ENCODE data around the gene LPP.

The LPP gene

GRCh38 chr3:188916934-188917401 lies 763.0 kb downstream of the LPP start:
- DNase-seq: no peak

DNA sequence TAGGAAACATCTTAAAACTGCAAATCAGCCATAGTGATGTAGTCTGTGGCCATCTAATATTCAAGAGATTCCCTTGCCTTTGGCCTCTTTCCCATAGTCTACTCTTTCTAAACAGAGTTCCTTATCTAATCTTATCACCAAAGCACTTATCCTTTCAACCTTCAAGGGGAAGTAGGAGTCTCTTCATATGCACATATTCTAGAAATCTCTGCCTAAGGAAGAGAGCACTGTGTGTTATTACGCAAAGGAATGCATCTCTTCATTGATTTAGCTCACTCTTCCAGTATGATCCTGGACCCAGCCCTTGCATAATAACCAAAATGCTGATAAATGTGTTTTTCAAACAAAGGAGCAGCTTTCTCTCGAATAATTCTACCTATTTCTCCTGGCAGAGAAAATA lies 764.1 kb downstream of the LPP start:
- no peak for DNase-seq

DNA sequence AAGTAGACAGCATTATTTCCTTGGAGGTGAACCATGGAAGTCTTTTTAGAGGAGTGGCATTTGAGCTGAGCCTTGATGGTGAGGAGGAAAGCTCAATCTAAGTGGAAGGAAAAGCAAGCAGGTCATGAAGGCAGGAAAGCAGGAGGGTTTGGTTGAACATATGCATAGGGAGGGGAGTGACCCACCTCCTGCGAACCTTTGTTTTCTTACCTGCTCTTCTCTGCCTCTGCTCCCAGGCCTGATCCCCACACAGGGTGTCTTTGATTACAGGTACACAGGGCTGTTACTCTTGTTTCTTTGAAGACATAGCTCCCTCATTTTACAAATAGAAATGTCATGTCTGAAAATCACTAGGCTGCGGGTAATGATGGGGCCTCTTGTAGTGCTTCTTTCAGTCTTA lies 769.7 kb downstream of the LPP start:
- DNase-seq: no peak

DNA sequence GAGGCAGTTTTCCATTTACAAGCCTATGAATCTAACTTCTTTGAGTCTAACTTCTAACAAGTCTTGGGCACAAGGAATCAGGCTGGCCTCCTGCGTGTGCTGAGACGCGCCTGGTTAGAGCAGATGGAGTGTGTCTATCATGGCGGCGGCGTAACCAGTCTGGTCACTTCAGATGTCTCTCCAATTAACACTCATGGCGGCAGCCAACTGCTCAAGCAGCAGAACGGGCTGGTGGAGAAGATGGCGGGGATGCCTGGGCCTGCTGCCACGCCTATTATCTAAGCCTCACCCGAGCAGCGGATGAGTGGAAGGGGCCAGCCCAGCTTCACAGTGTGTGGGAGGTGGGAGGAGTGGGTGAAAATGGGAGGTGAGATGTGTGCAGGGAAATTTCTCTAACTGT lies 771.4 kb downstream of the LPP start:
- DNase-seq: no peak

- DNase-seq: no peak
These were observed 772.2 kb downstream of the LPP start for GRCh38 chr3:188926111-188926510.

- DNase-seq: no peak
These were observed 773.0 kb downstream of the LPP start for GRCh38 chr3:188926741-188927511.

DNA sequence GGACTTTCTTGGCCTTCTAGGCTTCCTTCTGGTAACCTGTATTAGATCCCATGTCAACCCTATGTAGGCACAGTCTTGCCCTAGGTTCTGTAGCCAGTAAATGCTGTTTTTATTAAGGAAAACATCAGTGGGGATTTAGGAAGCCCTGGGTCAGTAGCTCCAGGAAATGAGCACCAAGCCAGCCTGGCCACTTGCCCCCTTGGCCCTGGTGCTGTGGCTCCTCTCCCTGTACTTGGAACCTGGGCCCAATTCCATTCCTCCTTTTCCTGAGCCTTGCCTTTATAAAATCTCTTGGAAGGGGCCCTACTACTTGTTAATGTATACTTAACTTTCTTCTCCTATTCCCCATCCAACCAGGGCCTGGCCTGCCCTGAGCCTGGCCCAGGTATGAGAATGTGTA lies 774.0 kb downstream of the LPP start:
- DNase-seq: no peak

DNA sequence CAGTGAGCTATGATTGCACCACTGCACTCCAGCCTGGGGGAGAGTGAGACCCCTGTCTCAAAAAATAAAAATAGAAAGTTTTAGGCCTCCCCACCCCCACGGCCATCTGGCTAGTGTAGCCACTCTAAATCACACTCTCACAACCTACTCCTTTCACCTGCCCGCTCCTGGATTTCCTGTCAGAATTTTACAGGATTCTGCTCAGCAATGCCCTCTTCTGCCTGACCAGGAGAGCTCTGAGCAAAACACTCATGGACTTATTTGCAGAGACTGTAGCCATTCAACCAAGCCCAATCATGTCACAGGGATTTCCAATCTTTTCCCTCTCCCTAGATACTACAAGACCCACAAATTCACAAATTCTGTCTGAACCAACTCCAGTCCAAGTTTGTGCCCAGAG lies 775.2 kb downstream of the LPP start:
- peak; percentile 29 for DNase-seq

DNA sequence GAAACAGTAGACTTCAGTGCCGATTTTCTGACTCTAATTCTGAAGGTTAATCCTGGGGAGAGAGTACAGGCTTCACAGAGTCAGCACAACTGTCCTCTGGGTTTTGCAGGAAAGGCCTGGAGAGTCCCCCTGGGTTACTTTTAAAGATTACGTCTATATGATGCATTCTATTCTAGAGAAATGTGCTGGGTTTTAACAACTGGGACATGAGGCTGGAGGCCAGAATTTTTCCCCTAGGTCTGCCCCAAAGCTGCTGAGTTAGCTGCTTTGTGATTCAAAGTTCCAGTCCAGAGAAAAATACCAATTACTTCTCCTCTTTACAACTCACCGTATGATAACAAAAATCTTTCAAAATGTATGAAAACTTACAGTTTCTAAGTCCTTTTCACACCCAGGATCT lies 777.1 kb downstream of the LPP start:
- DNase-seq: no peak

- DNase-seq: peak; percentile 52
These were observed 777.6 kb downstream of the LPP start for GRCh38 chr3:188931531-188931930.

GRCh38 chr3:188934989-188935388 lies 781.0 kb downstream of the LPP start:
- no peak for DNase-seq

DNA sequence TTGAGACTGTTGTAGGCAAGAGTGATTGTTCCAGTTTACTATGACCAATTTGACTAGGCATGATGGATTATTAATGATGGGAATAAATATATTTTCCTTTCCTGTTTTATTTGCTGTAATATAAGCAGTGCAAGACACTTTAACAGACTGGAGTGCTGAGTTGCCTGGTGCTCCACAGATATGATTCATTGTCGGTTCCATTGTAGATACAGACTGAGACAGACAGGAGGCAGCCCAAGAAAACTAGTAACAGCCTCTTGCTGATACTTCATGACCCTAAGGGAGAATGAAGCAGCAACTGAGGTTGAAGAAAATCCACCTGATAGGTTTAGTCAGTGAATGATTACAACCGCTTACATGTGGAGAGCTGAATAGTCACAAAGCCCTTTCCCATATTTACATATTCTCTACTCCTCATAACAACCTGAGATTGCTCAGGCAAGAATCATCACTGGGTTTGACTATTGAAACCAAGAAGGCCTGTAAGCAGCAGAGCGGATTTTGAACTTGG lies 782.7 kb downstream of the LPP start:
- DNase-seq: no peak

GRCh38 chr3:188937389-188937788 lies 783.4 kb downstream of the LPP start:
- DNase-seq: no peak

DNA sequence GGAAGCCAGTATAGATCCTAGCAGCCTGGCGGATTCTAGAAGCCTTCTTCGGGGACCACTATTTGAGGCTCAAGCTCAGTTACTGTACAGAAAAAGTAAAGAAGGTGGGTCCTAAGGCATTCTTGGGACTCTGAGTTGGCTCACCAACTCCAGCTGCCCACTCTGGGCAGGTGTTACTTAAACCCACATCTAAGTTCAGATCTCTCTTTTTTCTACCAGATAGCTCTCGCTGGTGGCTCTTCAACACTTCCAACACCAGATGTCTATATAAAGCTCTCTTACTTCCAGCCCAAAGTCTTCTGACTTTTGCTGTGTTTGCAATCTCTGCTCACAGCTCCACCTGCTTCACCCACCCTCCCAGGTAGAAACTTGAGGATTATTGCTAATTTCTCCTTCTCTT lies 785.0 kb downstream of the LPP start:
- no peak for DNase-seq

DNA sequence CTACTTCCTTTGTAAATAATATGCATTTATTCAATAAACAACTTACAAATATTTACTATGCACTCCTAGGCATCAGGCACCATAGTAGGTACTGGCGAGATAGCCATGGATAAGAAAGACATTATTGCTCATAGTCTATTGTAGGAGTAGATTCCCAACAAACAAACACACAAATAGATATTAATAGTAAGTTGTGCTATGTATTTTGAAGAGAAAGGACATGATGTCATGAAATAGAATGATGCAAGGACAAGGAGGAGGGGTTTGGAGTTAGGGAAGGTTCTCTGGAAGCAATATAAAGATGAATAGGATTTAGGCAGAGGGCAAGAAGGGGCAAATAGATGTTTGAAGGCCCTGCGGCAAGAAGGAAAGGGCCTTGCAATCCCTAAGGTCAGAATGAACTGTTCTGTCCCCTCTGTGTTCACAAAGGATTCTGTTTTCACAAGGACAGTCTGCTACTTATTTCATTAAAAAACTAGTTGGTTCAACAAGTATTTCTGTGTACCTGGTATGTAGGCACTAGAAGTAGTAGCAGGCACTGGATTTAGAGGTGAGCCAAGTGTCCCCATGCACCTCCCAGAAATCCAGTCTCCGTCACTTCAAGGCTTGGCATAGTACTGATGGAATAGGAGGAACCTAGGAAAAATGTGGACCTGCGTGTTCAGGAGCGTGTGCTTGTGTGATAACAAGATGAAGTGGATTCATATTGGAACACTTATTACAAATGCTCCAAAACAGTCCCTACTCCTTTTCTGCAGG lies 786.0 kb downstream of the LPP start:
- no peak for DNase-seq

Measured in DMS79 treated with DMSO at 0.1 percent for 48 hours (cell line).